ENCODE measurements around the gene ATRIP.

DNA sequence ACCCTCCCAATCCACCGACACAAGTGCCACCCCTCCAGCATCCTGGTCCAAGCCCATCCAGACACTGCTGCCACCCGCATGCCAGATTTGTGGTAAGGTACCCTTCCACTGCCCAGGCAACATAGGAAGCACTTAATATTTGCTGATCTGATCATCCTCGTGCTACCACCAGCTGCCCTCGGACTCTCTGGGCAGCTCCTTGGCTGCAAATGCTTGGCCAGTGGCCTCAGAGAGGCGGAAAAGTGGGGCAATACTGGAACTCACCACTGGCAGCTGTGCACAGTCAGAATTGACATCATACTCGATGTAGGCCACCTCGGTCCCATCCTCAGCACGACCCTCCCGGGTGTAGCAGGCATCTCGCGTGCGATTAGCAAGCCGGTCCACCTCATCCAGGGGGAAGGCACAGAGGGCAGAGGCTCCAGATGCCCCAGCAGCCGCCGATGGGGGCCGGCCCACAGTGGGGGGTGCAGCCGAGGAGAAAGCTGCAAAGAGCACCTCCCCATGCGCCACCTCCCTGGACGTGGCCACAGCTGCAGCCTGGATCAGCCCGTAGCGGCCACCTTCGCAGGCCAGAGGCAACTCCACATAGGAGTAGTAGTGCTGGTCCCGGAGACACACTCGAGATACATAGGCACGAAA lies 23.2 kb upstream of the ATRIP start:
- TF ChIP-seq EZH2phosphoT487 (IDR thresholded peaks at IDR 0.05; ENCODE audit: borderline replicate concordance, low read length): no peak
- TF ChIP-seq, protein P1, sequence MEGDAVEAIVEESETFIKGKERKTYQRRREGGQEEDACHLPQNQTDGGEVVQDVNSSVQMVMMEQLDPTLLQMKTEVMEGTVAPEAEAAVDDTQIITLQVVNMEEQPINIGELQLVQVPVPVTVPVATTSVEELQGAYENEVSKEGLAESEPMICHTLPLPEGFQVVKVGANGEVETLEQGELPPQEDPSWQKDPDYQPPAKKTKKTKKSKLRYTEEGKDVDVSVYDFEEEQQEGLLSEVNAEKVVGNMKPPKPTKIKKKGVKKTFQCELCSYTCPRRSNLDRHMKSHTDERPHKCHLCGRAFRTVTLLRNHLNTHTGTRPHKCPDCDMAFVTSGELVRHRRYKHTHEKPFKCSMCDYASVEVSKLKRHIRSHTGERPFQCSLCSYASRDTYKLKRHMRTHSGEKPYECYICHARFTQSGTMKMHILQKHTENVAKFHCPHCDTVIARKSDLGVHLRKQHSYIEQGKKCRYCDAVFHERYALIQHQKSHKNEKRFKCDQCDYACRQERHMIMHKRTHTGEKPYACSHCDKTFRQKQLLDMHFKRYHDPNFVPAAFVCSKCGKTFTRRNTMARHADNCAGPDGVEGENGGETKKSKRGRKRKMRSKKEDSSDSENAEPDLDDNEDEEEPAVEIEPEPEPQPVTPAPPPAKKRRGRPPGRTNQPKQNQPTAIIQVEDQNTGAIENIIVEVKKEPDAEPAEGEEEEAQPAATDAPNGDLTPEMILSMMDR (IDR thresholded peaks at IDR 0.05; ENCODE audit: low read depth, low read length, poor library complexity, severe bottlenecking): no peak
